Measurements from ENCODE around the gene GPAT3.

GRCh38 chr4:83558059-83558653, 22.2 kb downstream of the GPAT3 start:
- no peak for TF ChIP-seq RARB (CRISPR knock-in tag; IDR thresholded peaks at IDR 0.05)
- TF ChIP-seq ZNF8 (CRISPR knock-in tag; IDR thresholded peaks at IDR 0.05) = no peak
- TF ChIP-seq ZNF565 (CRISPR knock-in tag; conservative IDR thresholded peaks at IDR 0.05; ENCODE audit: low read depth) = no peak
- TF ChIP-seq TSHZ2 (CRISPR knock-in tag; IDR thresholded peaks at IDR 0.05) = no peak
- no peak for TF ChIP-seq ARNTL (CRISPR knock-in tag; IDR thresholded peaks at IDR 0.05; ENCODE audit: borderline replicate concordance, low read depth)
- TF ChIP-seq ESRRG (CRISPR knock-in tag; IDR thresholded peaks at IDR 0.05) = no peak
- TF ChIP-seq ZFP3 (CRISPR knock-in tag; IDR thresholded peaks at IDR 0.05) = no peak
- TF ChIP-seq CSDC2 (CRISPR knock-in tag; IDR thresholded peaks at IDR 0.05) = no peak
